Measurements from ENCODE around the gene PNCK. TPM values are rescaled to one million over a fixed set of nuclear protein-coding genes. Genes with fewer than 3 reads are reported as not detected.

Gene PNCK
- total RNA-seq, 2 experiments from 2014 or later, result 0.70 to 1.0 TPM

GRCh38 chrX:153657161-153657560 lies 16.5 kb downstream of the PNCK start:
- Histone ChIP-seq H3K27ac (ENCODE audit: low read depth in 1 of 2, low read length in 2 of 2) (no peak overlapping the region), H3K36me3 (ENCODE audit: insufficient read depth, low read length) (no peaks in the 10 kb centered on the region), H3K9me3 (ENCODE audit: control insufficient read depth in 1 of 2, insufficient read depth in 1 of 2, low read length in 2 of 2) (no peaks in the 10 kb centered on the region), H3K4me1 (ENCODE audit: insufficient read depth, low read length) (peaks cover 3% of the 10 kb centered on the region), H3K27me3 (ENCODE audit: control insufficient read depth in 1 of 2, insufficient read depth in 2 of 2, low read length in 2 of 2) (no peaks in the 10 kb centered on the region), H3K4me3 (ENCODE audit: low read length) (no peak overlapping the region)
- DNase-seq (no peak), ATAC-seq (ENCODE audit: poor library complexity) (no peak)
- CTCF ChIA-PET, result interaction anchor here (0.6 kb wide), 1 partner anchor 18 kb away, joined by 3 read pairs; no protein-coding TSS in a partner anchor
- intact Hi-C loops (cut with DNase I, micrococcal nuclease), result no loop called here
- Mint-ChIP-seq H3K4me3 (no peak overlapping the region), H3K27me3 (peaks cover 13% of the 10 kb centered on the region), H3K9me3 (no peaks in the 10 kb centered on the region), H3K36me3 (ENCODE audit: low read depth) (no peaks in the 10 kb centered on the region), H3K4me1 (ENCODE audit: low read depth) (peaks cover 1% of the 10 kb centered on the region), H3K27ac (no peak overlapping the region)
- POLR2A ChIA-PET, result no interaction called here
- TF ChIP-seq CTCF (IDR thresholded peaks at IDR 0.05), result no peak

GRCh38 chrX:153653556-153653955 lies 20.1 kb downstream of the PNCK start:
- Histone ChIP-seq H3K4me3 (ENCODE audit: low read length) (no peak overlapping the region), H3K27me3 (ENCODE audit: control insufficient read depth in 1 of 2, insufficient read depth in 2 of 2, low read length in 2 of 2) (peaks cover 4 to 5% of the 10 kb centered on the region in 2 experiments), H3K4me1 (ENCODE audit: insufficient read depth, low read length) (no peaks in the 10 kb centered on the region), H3K36me3 (ENCODE audit: insufficient read depth, low read length) (no peaks in the 10 kb centered on the region), H3K27ac (ENCODE audit: low read depth in 1 of 2, low read length in 2 of 2) (no peak overlapping the region), H3K9me3 (ENCODE audit: control insufficient read depth in 1 of 2, insufficient read depth in 1 of 2, low read length in 2 of 2) (peaks cover 0 to 4% of the 10 kb centered on the region in 2 experiments)
- ChIA-PET CTCF (interaction anchor here (1.1 to 1.2 kb wide), 2 partner anchors 8 to 99 kb away, joined by 3 to 4 read pairs; no protein-coding TSS in a partner anchor), POLR2A (interaction anchor here (1.2 kb wide), 1 partner anchor 99 kb away, joined by 3 read pairs; no protein-coding TSS in a partner anchor)
- Mint-ChIP-seq H3K4me1 (ENCODE audit: low read depth) (no peaks in the 10 kb centered on the region), H3K27me3 (peaks cover 5% of the 10 kb centered on the region), H3K27ac (no peak overlapping the region), H3K9me3 (no peaks in the 10 kb centered on the region), H3K4me3 (no peak overlapping the region), H3K36me3 (ENCODE audit: low read depth) (no peaks in the 10 kb centered on the region)
- intact Hi-C loops (cut with DNase I, micrococcal nuclease), result no loop called here
- ATAC-seq (ENCODE audit: poor library complexity) (no peak), DNase-seq (no peak)
- no peak for TF ChIP-seq CTCF (IDR thresholded peaks at IDR 0.05)

GRCh38 chrX:153651540-153652079 lies 22.0 kb downstream of the PNCK start:
- Mint-ChIP-seq H3K36me3 (ENCODE audit: low read depth) (no peaks in the 10 kb centered on the region), H3K4me3 (no peak overlapping the region), H3K9me3 (no peaks in the 10 kb centered on the region), H3K27me3 (peaks cover 5% of the 10 kb centered on the region), H3K4me1 (ENCODE audit: low read depth) (no peaks in the 10 kb centered on the region), H3K27ac (no peak overlapping the region)
- Histone ChIP-seq H3K27me3 (ENCODE audit: control insufficient read depth in 1 of 2, insufficient read depth in 2 of 2, low read length in 2 of 2) (peaks cover 11 to 12% of the 10 kb centered on the region in 2 experiments), H3K27ac (ENCODE audit: low read depth in 1 of 2, low read length in 2 of 2) (no peak overlapping the region), H3K4me3 (ENCODE audit: low read length) (no peak overlapping the region), H3K36me3 (ENCODE audit: insufficient read depth, low read length) (no peaks in the 10 kb centered on the region), H3K4me1 (ENCODE audit: insufficient read depth, low read length) (peaks cover 8% of the 10 kb centered on the region), H3K9me3 (ENCODE audit: control insufficient read depth in 1 of 2, insufficient read depth in 1 of 2, low read length in 2 of 2) (peaks cover 0 to 9% of the 10 kb centered on the region in 2 experiments)
- ChIA-PET POLR2A (no interaction called here), CTCF (no interaction called here)
- ATAC-seq (ENCODE audit: poor library complexity), result peak; percentile 49
- intact Hi-C loops (cut with DNase I, micrococcal nuclease), result no loop called here
- DNase-seq, result no peak
- TF ChIP-seq CTCF (IDR thresholded peaks at IDR 0.05), result no peak

Measured in CD4-positive, alpha-beta T cell (primary cell).